ENCODE results near the gene TAPBP. TPM values are rescaled to one million over a fixed set of nuclear protein-coding genes. Genes with fewer than 3 reads are reported as not detected.

TAPBP gene
- total and polyA plus RNA-seq, 9 of the 15 experiments (the other 6 are each of a cell fraction or from before 2014, with no cell fraction given) = 5.6 to 74.0 (median 22.3) TPM

DNA sequence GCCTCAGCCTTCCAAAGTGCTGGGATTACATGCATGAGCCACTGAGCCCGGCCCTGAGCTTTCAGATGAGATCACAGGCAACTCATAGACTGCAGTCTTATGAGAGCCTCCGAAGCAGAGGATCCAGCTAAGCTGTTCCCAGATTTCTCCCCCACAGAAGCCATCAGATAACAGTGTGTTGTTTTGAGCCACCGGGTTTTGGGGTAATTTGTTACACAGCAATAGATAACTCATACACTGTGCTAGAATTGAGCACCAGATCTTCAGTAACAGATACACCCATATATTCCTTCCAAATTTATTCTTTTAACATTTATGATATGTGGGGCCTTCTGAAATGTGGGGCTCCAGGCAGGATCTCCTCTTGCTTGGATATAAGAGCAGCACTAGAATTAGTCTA, 22.6 kb upstream of the TAPBP start:
- BruUV-seq (replicated peaks) = no TSS peak
- no peak overlapping the region for H3K9ac ChIP-seq (ENCODE audit: insufficient read depth in 1 of 2, low read depth in 2 of 2, low read length in 2 of 2)
- no peak overlapping the region for H3K27ac ChIP-seq (ENCODE audit: extremely low read depth, low read depth, low read length)
- no peaks in the 10 kb centered on the region for H3K9me1 ChIP-seq (ENCODE audit: control insufficient read depth, insufficient read depth, low read length)
- no peak for FAIRE-seq
- H3K4me1 ChIP-seq (replicated peaks in 1 of 2; ENCODE audit: control insufficient read depth in 2 of 2, insufficient read depth in 2 of 2, low read length in 2 of 2) = no peaks in the 10 kb centered on the region; a peak in 2 of 5 replicates
- intact Hi-C loops (cut with micrococcal nuclease) (no loop called here), in situ Hi-C loops (cut with MboI) (no loop called here)
- no peak for ATAC-seq
- H3K36me3 ChIP-seq (ENCODE audit: control insufficient read depth, insufficient read depth, low read length) = no peaks in the 10 kb centered on the region
- H3K4me3 ChIP-seq = no peak overlapping the region
- no peak overlapping the region for H3K4me2 ChIP-seq (ENCODE audit: insufficient read depth, low read length)
- 32% methylated on average over 3 of the region's 3 CpGs for WGBS (ENCODE audit: insufficient coverage, low coverage, missing lambda C conversion rate)
- ChIA-PET POLR2A (interaction anchor here (0.8 to 1.1 kb wide), 3 partner anchors 13 to 65 kb away, joined by 3 to 6 read pairs (median 3); partner anchors contain the start of genes RPS18 and VPS52), CTCF (ENCODE audit: low intra/inter-chr PET ratio) (no interaction called here)
- H3K27me3 ChIP-seq (ENCODE audit: control insufficient read depth in 2 of 2, insufficient read depth in 2 of 2, low read length in 2 of 2) = no peaks in the 10 kb centered on the region
- no peak for DNase-seq (ENCODE audit: extremely low read depth in 1 of 4, low spot score in 3 of 4)
- no peaks in the 10 kb centered on the region; the same call in 1 of the 2 replicates for H3K9me3 ChIP-seq (replicated peaks; ENCODE audit: control insufficient read depth, insufficient read depth, low read depth, low read length)
- H4K20me1 ChIP-seq (replicated peaks; ENCODE audit: control insufficient read depth, insufficient read depth, low read length) = no peaks in the 10 kb centered on the region
- no peaks in the 10 kb centered on the region for H3K79me2 ChIP-seq (ENCODE audit: control insufficient read depth, insufficient read depth, low read length)
- H2AFZ ChIP-seq (ENCODE audit: low read depth, low read length) = no peak overlapping the region
- TF ChIP-seq CBX3 (IDR thresholded peaks at IDR 0.05; ENCODE audit: borderline replicate concordance in 1 of 2, low read length in 2 of 2) = peak in 1 of 2 experiments; percentile 65; a peak in 1 of 3 replicates
- TF ChIP-seq NFIX (CRISPR knock-in tag; IDR thresholded peaks at IDR 0.05; ENCODE audit: low read depth) = no peak
- no peak for TF ChIP-seq CXXC5 (CRISPR knock-in tag; IDR thresholded peaks at IDR 0.05)
- no peak for TF ChIP-seq ATF6 (CRISPR knock-in tag; IDR thresholded peaks at IDR 0.05)
- TF ChIP-seq POLR3A (IDR thresholded peaks at IDR 0.05; ENCODE audit: borderline replicate concordance, extremely low read depth, insufficient read depth, insufficient read length) = no peak
- TF ChIP-seq, protein P1, sequence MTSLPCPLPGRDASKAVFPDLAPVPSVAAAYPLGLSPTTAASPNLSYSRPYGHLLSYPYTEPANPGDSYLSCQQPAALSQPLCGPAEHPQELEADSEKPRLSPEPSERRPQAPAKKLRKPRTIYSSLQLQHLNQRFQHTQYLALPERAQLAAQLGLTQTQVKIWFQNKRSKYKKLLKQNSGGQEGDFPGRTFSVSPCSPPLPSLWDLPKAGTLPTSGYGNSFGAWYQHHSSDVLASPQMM (CRISPR knock-in tag; IDR thresholded peaks at IDR 0.05) = no peak
- peak; percentile 43; the same call in 1 of the 2 replicates for TF ChIP-seq BCOR (IDR thresholded peaks at IDR 0.05)
- no peak for TF ChIP-seq FUS (optimal IDR thresholded peaks at IDR 0.05; ENCODE audit: low read depth, low read length)
- no peak for TF ChIP-seq ESRRA (IDR thresholded peaks at IDR 0.05; ENCODE audit: borderline replicate concordance, low read depth)
- no peak for TF ChIP-seq THRB (CRISPR knock-in tag; conservative IDR thresholded peaks at IDR 0.05)
- no peak for TF ChIP-seq IRF1 (CRISPR knock-in tag; IDR thresholded peaks at IDR 0.05; ENCODE audit: borderline replicate concordance)
- no peak for TF ChIP-seq BRCA1 (IDR thresholded peaks at IDR 0.05)
- TF ChIP-seq BRCA1 (CRISPR knock-in tag; IDR thresholded peaks at IDR 0.05) = no peak
- no peak for TF ChIP-seq ZNF217 (CRISPR knock-in tag; IDR thresholded peaks at IDR 0.05)
- no peak for TF ChIP-seq CEBPZ (IDR thresholded peaks at IDR 0.05; ENCODE audit: borderline replicate concordance, low read depth, low read length)

Data from K562 (cell line).